HUDEP-2 (cell line): ENCODE data around the gene TSPY9.
"Not testable (repeated sequence)": the region's sequence is repeated elsewhere in the genome, so short reads cannot be mapped to it uniquely, and the experiment has no call there.

Source experiments
- DNase-seq, 76 experiments: peaks; one replicate each; lab custom pipeline; 2025; ENCODE audit not compliant: unreplicated experiment in 76 of 76; lab: John Stamatoyannopoulos, UW

The TSPY9 gene

GRCh38 chrY:9486967-9487366, at the start of gene TSPY9:
TSPY9 (plus strand) TSS chrY:9487267; CDS start chrY:9487313, 46 bp downstream.
- not testable (repeated sequence) for DNase-seq

GRCh38 chrY:9466655-9467054, 20.4 kb upstream of the TSPY9 start, which contains the start of gene TSPY1:
TSPY1 (plus strand) TSS chrY:9466955; CDS start chrY:9467001, 46 bp downstream.
- not testable (repeated sequence) for DNase-seq

GRCh38 chrY:9504396-9504795, 17.3 kb downstream of the TSPY9 start:
- DNase-seq = not testable (repeated sequence)

GRCh38 chrY:9516287-9516686, 29.2 kb downstream of the TSPY9 start:
- DNase-seq = peak in 1 of 76 experiments; percentile 0

GRCh38 chrY:9527580-9527979, 40.5 kb downstream of the TSPY9 start, which contains the start of gene TSPY10:
TSPY10 (plus strand) TSS chrY:9527880; CDS start chrY:9527926, 46 bp downstream.
- DNase-seq = not testable (repeated sequence)
